MG63 (cell line): Measurements from ENCODE around the gene GRIK4. TPM values are rescaled to one million over a fixed set of nuclear protein-coding genes. Genes with fewer than 3 reads are reported as not detected.
"Not testable (repeated sequence)": the region's sequence is repeated elsewhere in the genome, so short reads cannot be mapped to it uniquely, and the experiment has no call there.

Source experiments
- DNase-seq: peaks from one replicate; pipeline ENCODE4 v3.0.0-alpha.2; 2020
- H3K27me3 ChIP-seq: fragments of 250-450 bp; sonication (Bioruptor Pico); 2 replicates; pipeline ENCODE4 v1.5.1; 2020; ENCODE audit warnings: mild to moderate bottlenecking, moderate library complexity
- H3K36me3 ChIP-seq: fragments of 250-450 bp; sonication (Bioruptor Pico); 2 replicates; pipeline ENCODE4 v1.5.1; 2020; ENCODE audit warnings: mild to moderate bottlenecking, moderate library complexity
- H3K4me3 ChIP-seq: fragments of 250-450 bp; sonication (Bioruptor Pico); 2 replicates; pipeline ENCODE4 v1.5.1; 2020; ENCODE audit warnings: mild to moderate bottlenecking, moderate library complexity
- H3K9me3 ChIP-seq: fragments of 250-450 bp; sonication (Bioruptor Pico); 2 replicates; pipeline ENCODE4 v1.5.1; 2020; ENCODE audit warnings: mild to moderate bottlenecking, moderate library complexity
- total RNA-seq: library from RNA; depleted of rRNA; stranded (reverse); fragments of >200 nt; shearing (Covaris generic); gene quantifications from 2 replicates; pipeline ENCODE4 v1.2.3, GENCODE V29; 2014; ENCODE audit warnings: low replicate concordance

GRIK4 gene
- total RNA-seq, 1 experiment from 2014 or later, result not detected

DNA sequence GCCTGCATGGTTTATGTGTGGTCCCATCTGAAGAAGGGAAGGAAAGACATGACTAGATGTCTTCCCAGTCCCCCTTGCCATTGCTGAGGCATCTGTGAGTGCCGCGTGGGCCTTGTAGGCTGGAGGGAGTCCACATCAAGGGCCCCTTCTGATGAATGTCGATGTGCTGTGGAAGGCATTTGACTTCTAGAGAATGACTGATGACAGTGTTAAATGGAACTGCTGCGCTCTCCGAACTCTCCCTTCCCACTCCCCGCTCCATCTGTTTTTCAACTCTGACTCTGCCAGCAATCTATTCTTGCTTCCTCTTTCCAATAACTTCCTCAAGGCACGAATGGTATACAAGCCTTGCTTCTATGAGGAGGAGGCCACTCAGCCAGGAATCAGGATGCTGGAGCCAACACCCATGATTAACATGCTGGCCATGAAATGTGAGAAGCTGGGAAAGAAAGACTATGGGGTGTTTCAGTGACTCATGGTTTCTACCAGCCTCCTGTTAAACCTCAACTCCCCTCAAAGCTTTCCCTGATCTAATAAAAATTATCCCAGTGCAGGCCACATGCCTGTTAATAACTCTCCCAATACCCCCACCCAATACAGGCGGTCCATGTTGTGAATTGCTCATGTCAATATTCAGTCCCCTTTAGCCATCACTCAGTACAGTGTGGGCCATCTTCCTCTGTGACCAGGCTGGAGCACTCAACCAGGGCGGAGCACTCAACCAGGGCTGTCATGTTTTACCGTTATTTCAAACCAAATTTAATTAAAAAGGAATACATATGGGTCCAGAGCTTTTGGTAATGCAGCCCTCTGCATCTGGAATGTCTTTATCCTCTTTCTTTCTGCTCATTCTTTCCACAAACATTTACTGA is 466.0 kb downstream of the GRIK4 start:
- peak; percentile 68 for DNase-seq
- Histone ChIP-seq H3K9me3 (no peaks in the 10 kb centered on the region), H3K4me3 (no peak overlapping the region), H3K36me3 (no peaks in the 10 kb centered on the region), H3K27me3 (peaks cover 3% of the 10 kb centered on the region; the same call in 1 of the 2 replicates)

DNA sequence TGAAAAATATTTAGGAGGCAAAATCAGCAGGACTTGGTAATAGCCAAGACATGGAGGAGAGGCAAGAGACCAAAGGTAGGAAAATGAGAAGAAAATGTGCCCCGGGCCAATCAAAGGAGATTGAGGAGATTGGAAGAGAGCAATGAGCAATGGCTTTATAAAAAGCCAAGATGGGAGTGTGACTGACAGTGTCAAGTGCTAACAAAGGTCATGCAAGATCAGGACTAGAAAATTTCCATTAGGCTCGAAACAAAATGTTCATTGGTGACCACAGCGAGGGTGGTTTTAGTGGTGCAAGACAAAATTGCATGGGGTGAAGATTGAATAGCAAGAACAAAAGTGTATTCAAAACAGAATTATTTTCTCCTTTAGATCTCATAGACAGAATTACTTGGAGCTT is 467.2 kb downstream of the GRIK4 start:
- Histone ChIP-seq H3K27me3 (peaks cover 3% of the 10 kb centered on the region; the same call in 1 of the 2 replicates), H3K9me3 (no peaks in the 10 kb centered on the region)

DNA sequence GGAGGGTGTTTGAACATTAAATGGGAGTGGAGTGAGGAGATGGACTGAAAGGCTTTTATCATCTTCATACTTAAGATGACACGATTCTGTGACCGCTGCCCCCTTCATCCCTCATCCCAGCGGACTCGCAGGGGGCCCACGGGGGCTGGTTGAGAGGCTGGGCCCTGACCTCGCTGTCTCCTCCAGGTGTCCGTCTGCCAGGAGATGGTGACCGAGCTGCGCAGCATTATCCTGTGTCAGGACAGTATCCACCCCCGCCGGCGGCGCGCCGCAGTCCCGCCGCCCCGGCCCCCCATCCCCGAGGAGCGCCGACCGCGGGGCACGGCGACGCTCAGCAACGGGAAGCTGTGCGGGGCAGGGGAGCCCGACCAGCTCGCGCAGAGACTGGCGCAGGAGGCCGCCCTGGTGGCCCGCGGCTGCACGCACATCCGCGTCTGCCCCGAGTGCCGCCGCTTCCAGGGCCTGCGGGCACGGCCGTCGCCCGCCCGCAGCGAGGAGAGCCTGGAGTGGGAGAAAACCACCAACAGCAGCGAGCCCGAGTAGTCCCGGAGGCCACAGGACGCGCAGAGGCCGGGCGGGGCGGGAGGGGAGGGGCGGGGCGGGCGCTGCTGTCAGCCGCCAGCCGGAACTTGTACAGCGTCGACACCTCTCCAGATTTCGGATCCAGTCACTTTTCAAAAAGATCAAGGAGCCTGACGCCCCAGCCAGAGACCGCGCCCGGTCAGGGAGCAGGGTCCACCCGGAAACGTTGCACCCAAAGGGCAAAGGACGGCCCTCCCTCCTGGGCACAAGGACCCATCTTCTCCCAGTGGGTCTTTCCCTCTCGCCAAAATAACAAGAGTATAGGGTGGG is 474.4 kb downstream of the GRIK4 start:
- Histone ChIP-seq H3K4me3 (peak overlapping the region; percentile 28), H3K9me3 (no peaks in the 10 kb centered on the region), H3K36me3 (no peaks in the 10 kb centered on the region), H3K27me3 (no peaks in the 10 kb centered on the region)
- peak; percentile 56 for DNase-seq

More for the DNA sequence above, 467.2 kb downstream of the GRIK4 start:
- no peak for DNase-seq
- Histone ChIP-seq H3K4me3 (no peak overlapping the region), H3K36me3 (no peaks in the 10 kb centered on the region)

DNA sequence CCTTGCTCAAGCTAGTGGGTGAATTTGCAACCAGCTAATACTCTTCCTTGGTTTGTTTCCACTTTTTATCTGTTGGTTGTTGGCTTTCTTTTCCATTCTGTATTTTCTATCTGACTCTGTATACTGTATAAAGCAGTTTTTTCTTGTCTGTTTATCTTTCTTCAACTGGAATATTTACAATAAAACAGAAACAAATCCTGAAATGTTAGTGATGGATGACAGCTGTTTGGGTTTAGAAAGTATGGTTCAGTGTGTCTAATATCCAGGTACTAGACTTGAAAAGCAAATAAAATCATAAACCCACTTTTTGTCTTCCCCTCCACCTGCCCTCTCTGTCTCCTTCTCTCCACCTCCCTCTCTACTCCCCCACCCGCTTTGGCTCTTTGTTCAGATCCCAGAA is 477.1 kb downstream of the GRIK4 start:
- no peaks in the 10 kb centered on the region for H3K36me3 ChIP-seq
- H3K4me3 ChIP-seq, result no peak overlapping the region
- H3K9me3 ChIP-seq, result no peaks in the 10 kb centered on the region
- peaks cover 3% of the 10 kb centered on the region; the same call in 1 of the 2 replicates for H3K27me3 ChIP-seq
- no peak for DNase-seq

DNA sequence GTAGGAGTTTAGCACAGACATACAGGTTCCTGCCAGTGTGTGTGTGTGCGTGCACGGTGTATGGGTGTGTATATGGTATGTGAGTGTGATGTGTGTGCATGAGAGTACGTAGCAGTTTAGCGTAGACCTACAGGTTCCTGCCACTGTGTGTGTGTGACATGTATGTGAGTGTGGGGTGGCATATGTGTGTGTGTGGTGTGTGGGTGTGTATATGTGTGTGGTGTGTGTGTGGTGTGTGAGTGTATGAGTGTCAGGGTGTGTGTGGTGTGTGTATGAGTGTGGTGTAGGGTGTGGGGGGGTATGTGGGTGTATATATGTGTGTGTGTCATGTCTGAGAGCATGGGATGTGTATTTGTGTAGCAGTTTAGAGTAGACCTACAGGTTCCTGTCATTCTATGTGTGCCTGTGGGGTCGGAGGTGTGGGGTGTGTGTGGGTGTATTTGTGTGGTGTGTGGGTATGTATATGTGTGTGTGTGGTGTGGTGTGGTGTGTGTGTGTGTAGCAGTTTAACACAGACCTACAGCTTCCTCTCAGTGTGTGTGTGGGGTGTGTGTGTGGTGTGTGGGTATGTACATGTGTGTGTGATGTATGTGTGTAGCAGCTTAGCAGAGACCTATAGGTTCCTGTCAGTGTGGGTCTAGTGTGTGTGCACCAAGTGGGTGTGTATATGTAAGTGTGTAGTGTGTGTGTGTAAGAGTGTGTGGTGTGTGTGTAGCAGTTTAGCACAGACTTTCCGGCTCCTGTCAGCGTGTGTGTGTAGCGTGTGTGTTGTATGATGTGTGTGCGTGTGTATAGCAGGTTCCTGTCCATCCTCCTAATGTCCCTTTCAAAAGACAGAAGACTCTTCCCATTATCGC is 480.5 kb downstream of the GRIK4 start:
- peaks cover 7% of the 10 kb centered on the region for H3K27me3 ChIP-seq
- H3K36me3 ChIP-seq, result no peaks in the 10 kb centered on the region
- DNase-seq, result no peak
- no peak overlapping the region for H3K4me3 ChIP-seq
- no peaks in the 10 kb centered on the region for H3K9me3 ChIP-seq

DNA sequence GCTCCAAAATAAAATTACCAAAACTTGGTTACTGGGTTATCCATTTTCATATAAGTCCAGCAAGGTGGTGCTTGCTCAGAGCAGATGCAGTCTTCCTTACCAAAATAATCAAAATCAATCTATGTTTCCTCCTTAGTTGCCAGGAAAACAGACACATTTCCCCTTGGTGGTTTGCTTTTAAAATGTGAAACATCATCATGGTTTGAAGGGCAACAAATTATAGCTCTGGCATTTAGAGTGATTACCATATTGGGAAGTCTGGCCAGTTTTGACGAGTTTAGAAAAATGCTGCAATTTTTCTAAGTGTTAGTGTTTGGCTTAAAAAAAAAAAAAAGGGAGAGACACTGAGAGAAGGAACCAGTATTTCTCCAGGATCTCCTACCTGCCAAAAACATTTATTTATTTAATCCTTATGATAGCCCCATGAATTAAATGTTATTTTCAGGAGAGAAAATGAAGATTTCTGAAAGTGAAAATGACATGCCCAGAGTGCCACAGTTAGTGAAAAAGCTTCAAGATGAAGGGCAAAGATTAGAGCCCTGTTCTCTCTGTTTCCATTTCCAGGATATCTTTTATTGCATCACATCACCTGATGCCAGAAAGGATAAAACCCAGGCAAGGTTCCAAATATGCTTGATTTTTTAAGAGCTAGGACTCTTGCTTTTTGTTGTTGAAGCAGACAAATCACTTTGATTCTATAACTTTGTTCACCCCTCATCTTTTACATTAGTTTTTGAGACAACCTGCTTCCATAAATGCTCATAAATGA is 482.7 kb downstream of the GRIK4 start:
- Histone ChIP-seq H3K27me3 (peaks cover 10% of the 10 kb centered on the region), H3K4me3 (no peak overlapping the region), H3K36me3 (no peaks in the 10 kb centered on the region), H3K9me3 (no peaks in the 10 kb centered on the region)
- DNase-seq, result no peak

DNA sequence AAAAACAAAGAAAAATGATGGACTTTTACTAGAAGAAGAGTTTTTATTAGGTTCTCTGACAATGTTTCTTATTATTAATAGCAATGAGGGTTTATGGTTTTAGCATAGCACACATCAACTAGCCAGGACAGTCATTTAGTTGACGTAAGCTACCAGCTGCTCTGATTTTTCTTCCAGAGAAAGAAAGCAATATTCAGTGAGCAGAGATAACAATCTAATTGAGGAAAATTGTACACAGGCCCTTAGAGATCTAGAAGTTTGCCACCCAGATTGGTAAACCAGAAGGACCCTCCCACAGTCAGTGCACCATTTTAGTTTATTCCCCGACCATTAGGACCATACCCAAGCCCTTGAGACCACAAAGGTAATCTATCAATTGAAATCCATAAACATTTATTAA is 483.6 kb downstream of the GRIK4 start:
- Histone ChIP-seq H3K27me3 (peaks cover 10% of the 10 kb centered on the region), H3K4me3 (no peak overlapping the region), H3K9me3 (no peaks in the 10 kb centered on the region), H3K36me3 (no peaks in the 10 kb centered on the region)
- no peak for DNase-seq

DNA sequence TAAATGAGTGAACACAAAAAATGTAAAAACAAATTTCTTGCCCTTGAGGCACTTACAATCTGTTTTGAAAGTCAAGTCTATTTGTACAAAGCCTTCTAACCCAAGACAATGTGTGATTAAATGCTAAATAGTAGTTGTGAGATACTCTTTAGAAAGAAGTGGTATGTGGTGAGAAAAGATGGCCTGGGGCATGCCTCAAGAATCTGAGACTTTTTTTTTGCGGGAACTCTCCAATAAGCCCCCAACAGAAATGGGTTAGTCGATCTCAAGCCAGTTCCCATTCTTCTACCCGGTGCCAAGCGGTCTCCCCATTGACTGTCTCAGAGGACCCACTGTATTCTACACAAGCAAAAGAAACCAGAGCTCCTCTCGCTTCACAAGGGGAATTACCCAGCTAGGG is 485.4 kb downstream of the GRIK4 start:
- Histone ChIP-seq H3K36me3 (no peaks in the 10 kb centered on the region), H3K9me3 (no peaks in the 10 kb centered on the region), H3K4me3 (no peak overlapping the region), H3K27me3 (peaks cover 12% of the 10 kb centered on the region; the same call in 1 of the 2 replicates)
- DNase-seq, result no peak

DNA sequence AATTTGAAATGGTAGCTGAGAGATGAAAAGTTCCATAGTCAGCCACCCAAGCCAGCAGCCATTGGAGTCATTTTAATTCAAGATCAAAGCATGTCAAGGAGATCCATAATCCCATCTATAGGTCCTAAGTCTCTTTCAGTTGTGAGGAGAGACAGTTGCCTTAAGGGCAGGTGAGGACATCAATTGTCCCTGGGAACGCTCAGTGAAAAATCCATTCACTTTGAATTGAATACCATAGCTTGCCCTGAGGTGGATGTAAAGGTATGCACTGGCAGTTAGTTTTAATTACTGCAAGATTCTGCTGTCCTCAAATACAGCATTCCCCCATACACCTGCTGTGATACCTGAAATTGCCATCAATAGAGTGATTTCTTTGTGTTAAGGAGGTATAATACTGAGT is 487.0 kb downstream of the GRIK4 start:
- Histone ChIP-seq H3K36me3 (no peaks in the 10 kb centered on the region), H3K27me3 (peaks cover 12% of the 10 kb centered on the region; the same call in 1 of the 2 replicates), H3K9me3 (no peaks in the 10 kb centered on the region), H3K4me3 (no peak overlapping the region)
- DNase-seq, result no peak

DNA sequence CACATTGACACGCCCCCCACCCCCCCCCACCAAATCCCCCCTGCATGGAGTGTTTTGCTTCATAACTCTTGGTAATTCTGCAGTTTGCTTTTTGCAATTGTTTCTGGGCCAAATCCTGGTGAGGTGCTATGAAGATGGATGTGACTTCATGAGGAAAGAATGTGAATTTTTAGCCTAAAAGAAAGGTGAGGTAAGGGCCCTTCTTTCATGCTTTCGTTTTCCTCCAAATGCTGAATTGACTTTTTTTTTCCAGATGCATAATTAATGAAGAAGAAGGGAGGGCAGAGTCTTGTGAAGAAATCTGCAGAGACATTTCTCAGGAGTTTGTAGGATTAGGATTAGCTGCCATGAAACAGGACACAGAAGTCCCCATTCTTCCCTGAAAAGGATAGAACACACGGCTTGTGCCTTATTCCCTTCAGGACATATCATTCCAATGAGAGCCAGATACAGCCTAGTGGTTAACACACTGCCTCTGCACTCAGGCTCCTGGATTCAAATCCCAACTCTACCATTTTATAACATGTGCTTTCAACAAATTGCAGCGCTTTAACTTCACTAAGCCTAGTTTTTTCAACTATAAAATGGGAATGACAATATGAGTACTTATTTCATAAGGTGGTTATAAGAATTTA is 492.8 kb downstream of the GRIK4 start:
- DNase-seq, result no peak
- H3K36me3 ChIP-seq, result no peaks in the 10 kb centered on the region
- H3K4me3 ChIP-seq, result no peak overlapping the region
- peaks cover 8% of the 10 kb centered on the region for H3K27me3 ChIP-seq
- H3K9me3 ChIP-seq, result no peaks in the 10 kb centered on the region

DNA sequence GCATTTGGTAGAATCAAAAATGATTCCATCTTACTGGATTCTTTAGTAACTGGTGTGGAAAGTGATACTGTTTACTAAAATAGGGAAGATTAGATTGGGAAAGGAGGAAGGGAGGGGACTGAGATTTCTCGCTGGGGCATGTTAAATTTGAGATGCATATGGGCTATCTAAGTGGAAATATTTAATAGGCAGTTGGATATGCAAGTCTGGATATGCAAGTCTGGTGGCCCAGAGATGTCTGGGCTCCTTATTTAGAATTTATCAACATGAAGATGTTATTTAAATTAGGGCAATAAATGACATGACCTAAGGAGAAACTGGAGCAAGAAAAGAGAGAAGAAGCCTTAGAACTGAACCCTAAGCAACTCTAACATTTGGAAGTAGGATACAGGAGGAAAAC is 495.4 kb downstream of the GRIK4 start:
- H3K4me3 ChIP-seq, result no peak overlapping the region
- H3K9me3 ChIP-seq, result no peaks in the 10 kb centered on the region
- no peaks in the 10 kb centered on the region for H3K36me3 ChIP-seq
- DNase-seq, result no peak
- H3K27me3 ChIP-seq, result peaks cover 8% of the 10 kb centered on the region

DNA sequence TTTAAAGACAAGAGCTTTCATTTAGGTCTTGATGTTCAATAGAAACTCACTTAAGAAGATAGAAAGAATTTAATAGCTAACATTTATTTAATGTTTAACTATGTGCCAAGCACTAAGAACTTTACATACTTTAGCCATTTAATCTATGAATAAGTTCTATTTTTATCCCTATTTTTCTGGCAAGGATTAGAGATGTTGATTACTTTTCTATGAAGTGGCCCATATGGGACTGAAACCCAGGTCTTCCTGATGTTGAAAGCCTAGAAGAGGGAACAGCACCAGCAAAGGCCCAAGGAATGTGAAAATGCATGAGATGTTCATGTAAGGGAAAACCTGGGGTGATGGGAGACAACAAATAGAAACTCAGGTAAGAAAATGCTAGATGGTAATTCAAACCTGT is 497.0 kb downstream of the GRIK4 start:
- Histone ChIP-seq H3K9me3 (no peaks in the 10 kb centered on the region), H3K36me3 (no peaks in the 10 kb centered on the region), H3K4me3 (no peak overlapping the region), H3K27me3 (peaks cover 8% of the 10 kb centered on the region)
- DNase-seq, result no peak

DNA sequence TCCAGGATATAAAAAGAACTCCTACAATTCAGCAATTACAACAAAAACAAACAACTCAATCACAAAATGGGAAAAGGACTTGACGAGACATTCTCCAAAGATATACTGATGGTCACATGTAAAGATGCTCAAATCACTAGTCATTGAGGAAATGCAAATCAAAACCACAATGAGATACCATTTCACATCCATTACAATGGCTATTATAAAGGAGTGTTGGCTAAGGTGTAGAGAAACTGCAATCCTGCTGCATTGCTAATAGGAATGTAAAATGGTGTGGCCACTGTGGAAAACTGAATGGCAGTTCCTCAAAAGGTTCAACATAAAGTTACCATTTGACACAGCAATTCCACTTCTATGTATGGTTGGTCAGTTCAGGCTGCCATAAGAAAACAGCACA is 500.5 kb downstream of the GRIK4 start:
- Histone ChIP-seq H3K36me3 (no peaks in the 10 kb centered on the region), H3K9me3 (no peaks in the 10 kb centered on the region), H3K27me3 (peaks cover 8% of the 10 kb centered on the region), H3K4me3 (no peak overlapping the region)
- DNase-seq, result no peak

DNA sequence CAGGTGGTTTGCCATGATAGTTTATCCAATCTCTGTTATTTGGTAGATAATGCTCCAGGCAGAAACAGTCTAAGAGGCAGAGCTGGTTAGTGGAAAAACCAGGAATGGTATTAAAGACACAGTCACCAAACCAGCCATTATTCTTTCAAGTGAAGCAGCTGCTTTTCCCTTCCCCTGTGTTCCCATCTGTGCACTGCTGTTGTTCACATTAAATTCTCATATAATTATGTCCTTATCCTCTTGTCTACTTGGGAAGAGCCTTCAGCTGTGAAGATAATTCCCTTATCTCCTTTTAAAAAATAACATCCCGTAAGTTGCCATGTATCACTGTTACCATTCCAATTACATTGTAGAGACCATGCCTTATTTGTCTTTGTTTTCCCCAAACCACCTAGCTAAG is 507.2 kb downstream of the GRIK4 start:
- no peak for DNase-seq
- Histone ChIP-seq H3K9me3 (no peaks in the 10 kb centered on the region), H3K27me3 (peaks cover 11% of the 10 kb centered on the region; the same call in 1 of the 2 replicates), H3K4me3 (no peak overlapping the region), H3K36me3 (no peaks in the 10 kb centered on the region)

DNA sequence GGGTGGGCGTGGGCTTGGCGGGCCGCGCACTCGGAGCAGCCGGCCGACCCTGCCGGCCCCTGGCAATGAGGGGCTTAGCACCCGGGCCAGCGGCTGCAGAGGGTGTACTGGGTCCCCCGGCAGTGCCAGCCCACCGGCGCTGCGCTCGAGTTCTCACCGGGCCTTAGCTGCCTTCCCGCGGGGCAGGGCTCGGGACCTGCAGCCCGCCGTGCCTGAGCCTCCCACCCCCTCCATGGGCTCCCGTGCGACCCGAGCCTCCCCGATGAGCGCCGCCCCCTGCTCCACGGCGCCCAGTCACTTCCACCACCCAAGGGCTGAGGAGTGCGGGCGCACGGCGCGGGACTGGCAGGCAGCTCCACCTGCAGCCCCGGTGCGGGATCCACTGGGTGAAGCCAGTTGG is 510.2 kb downstream of the GRIK4 start:
- not testable (repeated sequence) for H3K9me3 ChIP-seq

More for the DNA sequence above, 510.2 kb downstream of the GRIK4 start:
- not testable (repeated sequence) for DNase-seq, H3K4me3 ChIP-seq, H3K36me3 ChIP-seq
- peaks cover 11% of the 10 kb centered on the region; the same call in 1 of the 2 replicates for H3K27me3 ChIP-seq
